ENCODE results near the gene EMCN. TPM values are rescaled to one million over a fixed set of nuclear protein-coding genes. Genes with fewer than 3 reads are reported as not detected.

EMCN gene
- total RNA-seq, 1 experiment from 2014 or later: not detected

- DNase-seq: no peak
- Mint-ChIP-seq H3K9me3 (peaks cover 0 to 3% of the 10 kb centered on the region in 2 experiments; a peak in 2 of 5 replicates), H3K4me3 (no peak overlapping the region), H3K27ac (no peak overlapping the region), H3K27me3 (ENCODE audit: low read depth) (no peaks in the 10 kb centered on the region), H3K4me1 (peaks cover under 1% of the 10 kb centered on the region in 2 experiments; a peak in 3 of 4 replicates), H3K36me3 (ENCODE audit: insufficient read depth in 1 of 3, low read depth in 3 of 3) (no peaks in the 10 kb centered on the region; a peak in 1 of 7 replicates)
- Histone ChIP-seq H3K56ac (ENCODE audit: insufficient read length, low read depth, low read length) (no peak overlapping the region), H3K4me2 (ENCODE audit: insufficient read depth, insufficient read length, low read length) (no peak overlapping the region), H3K79me1 (ENCODE audit: insufficient read depth, low read depth, low read length, poor library complexity, severe bottlenecking) (no peaks in the 10 kb centered on the region), H2BK5ac (ENCODE audit: insufficient read length, low read length) (no peak overlapping the region), H3K18ac (ENCODE audit: insufficient read length, low read depth, low read length) (no peak overlapping the region), H2AFZ (ENCODE audit: low read length) (no peak overlapping the region), H3K9ac (ENCODE audit: extremely low read depth, insufficient read length, low read length) (no peak overlapping the region), H3T11ph (ENCODE audit: low read length) (no peak overlapping the region), H3K4me1 (ENCODE audit: insufficient read depth, low read length) (no peaks in the 10 kb centered on the region), H2BK120ac (ENCODE audit: low read depth, low read length, poor library complexity, severe bottlenecking) (no peak overlapping the region), H3K27me3 (ENCODE audit: insufficient read depth, low read length) (no peaks in the 10 kb centered on the region), H4K8ac (replicated peaks; ENCODE audit: insufficient read length, low read depth, low read length) (no peak overlapping the region), H3K27ac (ENCODE audit: insufficient read length, low read depth, low read length) (no peak overlapping the region), H2AK5ac (ENCODE audit: insufficient read length, low read length) (no peak overlapping the region), H4K5ac (ENCODE audit: insufficient read length, low read depth, low read length) (no peak overlapping the region), H3K14ac (ENCODE audit: insufficient read depth, low read length) (no peak overlapping the region), H4K20me1 (ENCODE audit: control insufficient read depth, insufficient read depth, insufficient read length) (no peaks in the 10 kb centered on the region), H4K91ac (ENCODE audit: insufficient read length, low read depth, low read length) (no peak overlapping the region), H3K23me2 (ENCODE audit: insufficient read length, low read depth, low read length, poor library complexity, severe bottlenecking) (no peaks in the 10 kb centered on the region), H2BK12ac (ENCODE audit: insufficient read length, low read depth, low read length) (peak overlapping the region; percentile 50), H3K79me2 (ENCODE audit: insufficient read depth, low read length) (no peaks in the 10 kb centered on the region), H2BK15ac (ENCODE audit: low read depth, low read length) (no peak overlapping the region), H2BK20ac (ENCODE audit: low read depth, low read length, poor library complexity, severe bottlenecking) (no peak overlapping the region), H3K9me3 (ENCODE audit: control insufficient read depth, low read depth, low read length) (no peaks in the 10 kb centered on the region), H3K4ac (ENCODE audit: low read depth, low read length) (no peak overlapping the region), H3K23ac (ENCODE audit: insufficient read length, low read depth, low read length) (no peak overlapping the region)
- TF ChIP-seq, protein P1, sequence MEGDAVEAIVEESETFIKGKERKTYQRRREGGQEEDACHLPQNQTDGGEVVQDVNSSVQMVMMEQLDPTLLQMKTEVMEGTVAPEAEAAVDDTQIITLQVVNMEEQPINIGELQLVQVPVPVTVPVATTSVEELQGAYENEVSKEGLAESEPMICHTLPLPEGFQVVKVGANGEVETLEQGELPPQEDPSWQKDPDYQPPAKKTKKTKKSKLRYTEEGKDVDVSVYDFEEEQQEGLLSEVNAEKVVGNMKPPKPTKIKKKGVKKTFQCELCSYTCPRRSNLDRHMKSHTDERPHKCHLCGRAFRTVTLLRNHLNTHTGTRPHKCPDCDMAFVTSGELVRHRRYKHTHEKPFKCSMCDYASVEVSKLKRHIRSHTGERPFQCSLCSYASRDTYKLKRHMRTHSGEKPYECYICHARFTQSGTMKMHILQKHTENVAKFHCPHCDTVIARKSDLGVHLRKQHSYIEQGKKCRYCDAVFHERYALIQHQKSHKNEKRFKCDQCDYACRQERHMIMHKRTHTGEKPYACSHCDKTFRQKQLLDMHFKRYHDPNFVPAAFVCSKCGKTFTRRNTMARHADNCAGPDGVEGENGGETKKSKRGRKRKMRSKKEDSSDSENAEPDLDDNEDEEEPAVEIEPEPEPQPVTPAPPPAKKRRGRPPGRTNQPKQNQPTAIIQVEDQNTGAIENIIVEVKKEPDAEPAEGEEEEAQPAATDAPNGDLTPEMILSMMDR (conservative IDR thresholded peaks at IDR 0.05): no peak
- WGBS (ENCODE audit: extremely low coverage, insufficient read length, low lambda C conversion rate): no CpG with 5 or more reads among the region's 4 CpGs
Measured at GRCh38 chr4:100539706-100540105, 21.9 kb upstream of the EMCN start.

Data from H9 (cell line).